ENCODE measurements around the gene ZDHHC14. TPM values are rescaled to one million over a fixed set of nuclear protein-coding genes. Genes with fewer than 3 reads are reported as not detected.

Gene ZDHHC14
- total and polyA plus RNA-seq, 12 donors, result 7.7 to 31.2 (median 15.2) TPM

GRCh38 chr6:157497579-157497978 lies 116.6 kb downstream of the ZDHHC14 start:
- 94 to 100% methylated on average over 2 of the region's 2 CpGs for WGBS, 2 donors
- Histone ChIP-seq H3K36me3 (no peaks in the 10 kb centered on the region), H3K27me3 (no peaks in the 10 kb centered on the region), H3K27ac (peak overlapping the region in 1 of 10 donors; percentile 20), H3K4me3 (no peak overlapping the region), H3K4me1 (peaks cover 0 to 36% (median 22%) of the 10 kb centered on the region in 9 donors), H3K9me3 (peaks cover 0 to 6% (median 0%) of the 10 kb centered on the region in 11 donors)
- intact Hi-C loops (cut with DNase I), result no loop called here
- ATAC-seq (no peak), DNase-seq (no peak)
- TF ChIP-seq CTCF (IDR thresholded peaks at IDR 0.05), result no peak

GRCh38 chr6:157498817-157499216 lies 117.8 kb downstream of the ZDHHC14 start:
- no peak overlapping the region for H3K4me3 ChIP-seq
- no peak for ATAC-seq
- H3K9me3 ChIP-seq, result peaks cover 0 to 6% (median 0%) of the 10 kb centered on the region in 11 donors
- no peak overlapping the region for H3K27ac ChIP-seq
- 94 to 97% methylated on average over 2 of the region's 2 CpGs for WGBS, 2 donors
- no peak for DNase-seq
- H3K4me1 ChIP-seq, result peaks cover 0 to 47% (median 25%) of the 10 kb centered on the region in 9 donors
- H3K27me3 ChIP-seq, result no peaks in the 10 kb centered on the region
- intact Hi-C loops (cut with DNase I), result no loop called here
- H3K36me3 ChIP-seq, result no peaks in the 10 kb centered on the region
- TF ChIP-seq CTCF (IDR thresholded peaks at IDR 0.05), result no peak

- no peak for TF ChIP-seq CTCF (IDR thresholded peaks at IDR 0.05)
- H3K36me3 ChIP-seq, result no peaks in the 10 kb centered on the region
- 83 to 97% methylated on average over 1 of the region's 1 CpG for WGBS, 2 donors
- no peak for ATAC-seq
- peaks cover 0 to 37% (median 21%) of the 10 kb centered on the region in 9 donors for H3K4me1 ChIP-seq
- no peak overlapping the region for H3K4me3 ChIP-seq
- intact Hi-C loops (cut with DNase I), result no loop called here
- no peak for DNase-seq
- H3K9me3 ChIP-seq, result peaks cover 0 to 6% (median 0%) of the 10 kb centered on the region in 11 donors
- no peaks in the 10 kb centered on the region for H3K27me3 ChIP-seq
- no peak overlapping the region for H3K27ac ChIP-seq
These were observed 119.0 kb downstream of the ZDHHC14 start for GRCh38 chr6:157500022-157500421.

- ATAC-seq, result no peak
- Histone ChIP-seq H3K4me1 (peaks cover 0 to 33% (median 21%) of the 10 kb centered on the region in 9 donors), H3K27me3 (no peaks in the 10 kb centered on the region), H3K4me3 (no peak overlapping the region), H3K9me3 (peaks cover 0 to 20% (median 7%) of the 10 kb centered on the region in 11 donors), H3K36me3 (peaks cover 0 to 6% (median 0%) of the 10 kb centered on the region in 9 donors), H3K27ac (no peak overlapping the region)
- intact Hi-C loops (cut with DNase I), result no loop called here
- no peak for TF ChIP-seq CTCF (IDR thresholded peaks at IDR 0.05)
- 62 to 78% methylated on average over 6 of the region's 6 CpGs for WGBS, 2 donors
- no peak for DNase-seq
These were observed 122.2 kb downstream of the ZDHHC14 start for GRCh38 chr6:157503018-157503747.

All from heart right ventricle (tissue), 16 donors.